Suprapubic skin (tissue), 3 donors: Measurements from ENCODE around the gene FGF5.

Experiments used
- CTCF ChIP-seq, 2 donors: fragments of 200-600 bp in 1 of 2; fragments of 450-650 bp in 1 of 2; sonication (generic) in 1 of 2; IDR thresholded peaks; one replicate each; pipeline ENCODE4 v1.5.1; 2016 to 2019; ENCODE audit warnings: antibody characterized with exemption in 2 of 2, mild to moderate bottlenecking in 1 of 2, moderate library complexity in 1 of 2
- POLR2A ChIP-seq, 2 donors: fragments of 450-650 bp; IDR thresholded peaks; one replicate each; pipeline ENCODE4 v1.6.1; 2017; ENCODE audit warnings: antibody characterized with exemption in 2 of 2, mild to moderate bottlenecking in 2 of 2, moderate library complexity in 2 of 2

- no peak for TF ChIP-seq CTCF (IDR thresholded peaks at IDR 0.05)
- no peak for TF ChIP-seq POLR2A (IDR thresholded peaks at IDR 0.05)
Measured at GRCh38 chr4:80266902-80267380, 477 bp downstream of the FGF5 start.
